Measurements from ENCODE around the gene TAGLN. TPM values are rescaled to one million over a fixed set of nuclear protein-coding genes. Genes with fewer than 3 reads are reported as not detected.

Gene TAGLN
- polyA plus RNA-seq, 1 experiment = 3,100 TPM

GRCh38 chr11:117191680-117192400 is 7.3 kb upstream of the TAGLN start:
- no peak for TF ChIP-seq CTCF (IDR thresholded peaks at IDR 0.05; ENCODE audit: low read depth, low read length)
- Histone ChIP-seq H3K9me3 (ENCODE audit: control insufficient read depth, insufficient read depth, low read length) (no peaks in the 10 kb centered on the region), H3K27me3 (ENCODE audit: control insufficient read depth, insufficient read depth, low read length) (no peaks in the 10 kb centered on the region), H3K27ac (ENCODE audit: low read depth, low read length) (no peak overlapping the region), H3K4me3 (ENCODE audit: low read depth, low read length) (no peak overlapping the region)
- CTCF ChIA-PET = interaction anchor here (2.0 kb wide), 1 partner anchor 10 kb away, joined by 6 read pairs; no protein-coding TSS in a partner anchor
- POLR2A ChIA-PET = no interaction called here
- no peak for DNase-seq (ENCODE audit: low read depth, low spot score)

DNA sequence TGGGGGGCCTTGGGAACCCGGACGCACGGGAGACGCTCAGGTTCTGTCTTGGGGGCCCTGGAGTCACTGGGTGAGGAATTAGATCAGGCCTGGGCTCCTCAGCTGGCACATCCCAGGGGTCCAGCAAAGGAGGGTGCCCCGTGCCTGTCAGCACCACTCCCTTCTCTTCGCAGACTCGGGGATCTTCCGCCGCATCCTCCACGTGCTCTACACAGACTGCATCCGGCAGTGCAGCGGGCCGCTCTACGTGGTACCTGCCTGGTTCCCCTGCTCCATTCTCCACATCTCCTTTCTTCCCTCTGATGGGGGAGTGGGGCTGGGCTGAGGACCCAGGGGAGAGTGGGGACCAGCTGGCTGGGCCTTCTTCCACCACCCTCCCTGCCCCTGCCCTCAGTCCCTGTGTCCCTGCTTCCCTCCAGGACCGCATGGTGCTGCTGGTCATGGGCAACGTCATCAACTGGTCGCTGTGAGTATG is 6.7 kb upstream of the TAGLN start:
- TF ChIP-seq CTCF (IDR thresholded peaks at IDR 0.05; ENCODE audit: low read depth, low read length) = no peak
- Histone ChIP-seq H3K27me3 (ENCODE audit: control insufficient read depth, insufficient read depth, low read length) (no peaks in the 10 kb centered on the region), H3K27ac (ENCODE audit: low read depth, low read length) (no peak overlapping the region), H3K9me3 (ENCODE audit: control insufficient read depth, insufficient read depth, low read length) (no peaks in the 10 kb centered on the region), H3K4me3 (ENCODE audit: low read depth, low read length) (no peak overlapping the region)
- CTCF ChIA-PET = interaction anchor here (2.0 kb wide), 1 partner anchor 11 kb away, joined by 6 read pairs; no protein-coding TSS in a partner anchor
- POLR2A ChIA-PET = no interaction called here
- DNase-seq (ENCODE audit: low read depth, low spot score) = no peak

- Histone ChIP-seq H3K9me3 (ENCODE audit: control insufficient read depth, insufficient read depth, low read length) (no peaks in the 10 kb centered on the region; the same call in 1 of the 2 replicates), H3K27me3 (ENCODE audit: control insufficient read depth, insufficient read depth, low read length) (no peaks in the 10 kb centered on the region), H3K27ac (ENCODE audit: low read depth, low read length) (no peak overlapping the region), H3K4me3 (ENCODE audit: low read depth, low read length) (no peak overlapping the region)
- ChIA-PET CTCF (no interaction called here), POLR2A (no interaction called here)
- DNase-seq (ENCODE audit: low read depth, low spot score) = no peak
- TF ChIP-seq CTCF (IDR thresholded peaks at IDR 0.05; ENCODE audit: low read depth, low read length) = no peak
Observed at GRCh38 chr11:117193130-117194020, 5.8 kb upstream of the TAGLN start.

DNA sequence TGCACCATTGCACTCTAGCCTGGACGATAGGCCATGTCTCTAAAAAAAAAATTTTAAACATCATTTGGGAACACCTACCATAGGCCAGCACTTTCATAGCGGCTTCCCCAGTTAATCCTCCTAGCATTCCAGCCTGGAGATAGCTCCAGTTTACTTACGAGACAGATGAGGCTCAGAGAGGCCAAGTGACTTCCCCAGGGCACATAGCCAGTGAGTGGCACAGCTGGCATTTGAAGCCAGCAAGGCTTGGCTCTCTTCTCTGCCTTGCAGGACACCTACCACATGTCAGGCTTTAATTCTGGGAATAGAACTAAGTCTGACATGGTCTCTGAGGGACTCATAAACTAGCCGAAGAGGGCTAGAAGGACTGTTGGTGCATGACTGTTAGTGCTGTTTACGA is 4.9 kb upstream of the TAGLN start:
- ChIA-PET CTCF (no interaction called here), POLR2A (interaction anchor here (0.6 kb wide), 1 partner anchor 92 kb away, joined by 3 read pairs; no protein-coding TSS in a partner anchor)
- DNase-seq (ENCODE audit: low read depth, low spot score) = no peak
- Histone ChIP-seq H3K4me3 (ENCODE audit: low read depth, low read length) (no peak overlapping the region), H3K9me3 (ENCODE audit: control insufficient read depth, insufficient read depth, low read length) (no peaks in the 10 kb centered on the region; the same call in 1 of the 2 replicates), H3K27ac (ENCODE audit: low read depth, low read length) (no peak overlapping the region), H3K27me3 (ENCODE audit: control insufficient read depth, insufficient read depth, low read length) (no peaks in the 10 kb centered on the region)
- no peak for TF ChIP-seq CTCF (IDR thresholded peaks at IDR 0.05; ENCODE audit: low read depth, low read length)
